Measurements from ENCODE around the gene GLB1L3.
A peak's percentile ranks its signal among the peaks of the same experiment; 100 is the strongest.

GLB1L3 gene

GRCh38 chr11:134275534-134276395 lies at the start of gene GLB1L3 (continued):
- TF ChIP-seq ZNF341 (tag by site-specific recombination; IDR thresholded peaks at IDR 0.05; ENCODE audit: low read depth) (peak; percentile 59), ZBTB7A (tag by site-specific recombination; IDR thresholded peaks at IDR 0.05; ENCODE audit: low read depth) (no peak), ZNF76 (tag by site-specific recombination; IDR thresholded peaks at IDR 0.05; ENCODE audit: borderline replicate concordance, low read depth) (0 out of 2 replicates have a peak, but pooled peaks have one; percentile 11), INSM2 (tag by site-specific recombination; IDR thresholded peaks at IDR 0.05) (no peak), KLF7 (tag by site-specific recombination; IDR thresholded peaks at IDR 0.05; ENCODE audit: borderline replicate concordance) (peak; percentile 38; the same call in 1 of the 2 replicates), ZNF362 (tag by site-specific recombination; IDR thresholded peaks at IDR 0.05) (no peak), ZNF366 (tag by site-specific recombination; conservative IDR thresholded peaks at IDR 0.05) (0 out of 2 replicates have a peak, but pooled peaks have one; percentile 23), HOXC10 (CRISPR knock-in tag; IDR thresholded peaks at IDR 0.05) (no peak), SCRT1 (tag by site-specific recombination; IDR thresholded peaks at IDR 0.05; ENCODE audit: borderline replicate concordance) (no peak), ZNF600 (tag by site-specific recombination; IDR thresholded peaks at IDR 0.05) (no peak), KLF9 (tag by site-specific recombination; IDR thresholded peaks at IDR 0.05; ENCODE audit: low read depth) (peak; percentile 52), PRDM10 (tag by site-specific recombination; IDR thresholded peaks at IDR 0.05) (no peak; the same call in 1 of the 2 replicates), ZNF157 (tag by site-specific recombination; IDR thresholded peaks at IDR 0.05) (no peak), SP2 (tag by site-specific recombination; IDR thresholded peaks at IDR 0.05) (peak; percentile 54; the same call in 1 of the 2 replicates), HOXA7 (CRISPR knock-in tag; IDR thresholded peaks at IDR 0.05; ENCODE audit: borderline replicate concordance) (no peak), ZBTB26 (tag by site-specific recombination; optimal IDR thresholded peaks at IDR 0.05) (peak; percentile 96), ZSCAN30 (tag by site-specific recombination; IDR thresholded peaks at IDR 0.05) (peak; percentile 57), ZNF146 (tag by site-specific recombination; IDR thresholded peaks at IDR 0.05) (no peak)
- TF ChIP-seq, protein P1, sequence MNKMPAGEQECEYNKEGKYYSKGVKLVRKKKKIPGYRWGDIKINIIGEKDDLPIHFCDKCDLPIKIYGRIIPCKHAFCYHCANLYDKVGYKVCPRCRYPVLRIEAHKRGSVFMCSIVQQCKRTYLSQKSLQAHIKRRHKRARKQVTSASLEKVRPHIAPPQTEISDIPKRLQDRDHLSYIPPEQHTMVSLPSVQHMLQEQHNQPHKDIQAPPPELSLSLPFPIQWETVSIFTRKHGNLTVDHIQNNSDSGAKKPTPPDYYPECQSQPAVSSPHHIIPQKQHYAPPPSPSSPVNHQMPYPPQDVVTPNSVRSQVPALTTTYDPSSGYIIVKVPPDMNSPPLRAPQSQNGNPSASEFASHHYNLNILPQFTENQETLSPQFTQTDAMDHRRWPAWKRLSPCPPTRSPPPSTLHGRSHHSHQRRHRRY (tag by site-specific recombination; IDR thresholded peaks at IDR 0.05), result no peak
- TF ChIP-seq, protein P2, sequence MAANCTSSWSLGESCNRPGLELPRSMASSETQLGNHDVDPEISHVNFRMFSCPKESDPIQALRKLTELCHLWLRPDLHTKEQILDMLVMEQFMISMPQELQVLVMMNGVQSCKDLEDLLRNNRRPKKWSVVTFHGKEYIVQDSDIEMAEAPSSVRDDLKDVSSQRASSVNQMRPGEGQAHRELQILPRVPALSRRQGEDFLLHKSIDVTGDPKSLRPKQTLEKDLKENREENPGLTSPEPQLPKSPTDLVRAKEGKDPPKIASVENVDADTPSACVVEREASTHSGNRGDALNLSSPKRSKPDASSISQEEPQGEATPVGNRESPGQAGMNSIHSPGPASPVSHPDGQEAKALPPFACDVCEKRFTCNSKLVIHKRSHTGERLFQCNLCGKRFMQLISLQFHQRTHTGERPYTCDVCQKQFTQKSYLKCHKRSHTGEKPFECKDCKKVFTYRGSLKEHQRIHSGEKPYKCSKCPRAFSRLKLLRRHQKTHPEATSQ (tag by site-specific recombination; IDR thresholded peaks at IDR 0.05), result peak; percentile 38; the same call in 1 of the 2 replicates
- TF ChIP-seq, protein P3, sequence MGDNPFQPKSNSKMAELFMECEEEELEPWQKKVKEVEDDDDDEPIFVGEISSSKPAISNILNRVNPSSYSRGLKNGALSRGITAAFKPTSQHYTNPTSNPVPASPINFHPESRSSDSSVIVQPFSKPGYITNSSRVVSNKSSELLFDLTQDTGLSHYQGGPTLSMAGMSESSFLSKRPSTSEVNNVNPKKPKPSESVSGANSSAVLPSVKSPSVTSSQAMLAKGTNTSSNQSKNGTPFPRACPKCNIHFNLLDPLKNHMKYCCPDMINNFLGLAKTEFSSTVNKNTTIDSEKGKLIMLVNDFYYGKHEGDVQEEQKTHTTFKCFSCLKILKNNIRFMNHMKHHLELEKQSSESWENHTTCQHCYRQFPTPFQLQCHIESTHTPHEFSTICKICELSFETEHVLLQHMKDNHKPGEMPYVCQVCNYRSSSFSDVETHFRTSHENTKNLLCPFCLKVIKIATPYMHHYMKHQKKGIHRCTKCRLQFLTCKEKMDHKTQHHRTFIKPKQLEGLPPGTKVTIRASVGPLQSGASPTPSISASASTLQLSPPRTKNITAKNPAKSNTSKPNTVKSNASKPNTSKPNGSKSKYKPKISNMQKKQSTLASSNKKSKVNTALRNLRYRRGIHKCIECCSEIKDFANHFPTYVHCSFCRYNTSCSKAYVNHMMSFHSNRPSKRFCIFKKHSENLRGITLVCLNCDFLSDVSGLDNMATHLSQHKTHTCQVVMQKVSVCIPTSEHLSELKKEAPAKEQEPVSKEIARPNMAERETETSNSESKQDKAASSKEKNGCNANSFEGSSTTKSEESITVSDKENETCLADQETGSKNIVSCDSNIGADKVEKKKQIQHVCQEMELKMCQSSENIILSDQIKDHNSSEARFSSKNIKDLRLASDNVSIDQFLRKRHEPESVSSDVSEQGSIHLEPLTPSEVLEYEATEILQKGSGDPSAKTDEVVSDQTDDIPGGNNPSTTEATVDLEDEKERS (tag by site-specific recombination; IDR thresholded peaks at IDR 0.05), result no peak
- TF ChIP-seq, protein P4, sequence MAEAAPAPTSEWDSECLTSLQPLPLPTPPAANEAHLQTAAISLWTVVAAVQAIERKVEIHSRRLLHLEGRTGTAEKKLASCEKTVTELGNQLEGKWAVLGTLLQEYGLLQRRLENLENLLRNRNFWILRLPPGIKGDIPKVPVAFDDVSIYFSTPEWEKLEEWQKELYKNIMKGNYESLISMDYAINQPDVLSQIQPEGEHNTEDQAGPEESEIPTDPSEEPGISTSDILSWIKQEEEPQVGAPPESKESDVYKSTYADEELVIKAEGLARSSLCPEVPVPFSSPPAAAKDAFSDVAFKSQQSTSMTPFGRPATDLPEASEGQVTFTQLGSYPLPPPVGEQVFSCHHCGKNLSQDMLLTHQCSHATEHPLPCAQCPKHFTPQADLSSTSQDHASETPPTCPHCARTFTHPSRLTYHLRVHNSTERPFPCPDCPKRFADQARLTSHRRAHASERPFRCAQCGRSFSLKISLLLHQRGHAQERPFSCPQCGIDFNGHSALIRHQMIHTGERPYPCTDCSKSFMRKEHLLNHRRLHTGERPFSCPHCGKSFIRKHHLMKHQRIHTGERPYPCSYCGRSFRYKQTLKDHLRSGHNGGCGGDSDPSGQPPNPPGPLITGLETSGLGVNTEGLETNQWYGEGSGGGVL (tag by site-specific recombination; IDR thresholded peaks at IDR 0.05), result peak; percentile 36; the same call in 1 of the 2 replicates
